DMS79 treated with DMSO at 0.1 percent for 48 hours (cell line): Measurements from ENCODE around the gene KRCC1.
"Not testable (repeated sequence)": the region's sequence is repeated elsewhere in the genome, so short reads cannot be mapped to it uniquely, and the experiment has no call there.

Experiments
- DNase-seq: peaks from one replicate; lab custom pipeline; 2025; lab: John Stamatoyannopoulos, UW

KRCC1 gene

DNA sequence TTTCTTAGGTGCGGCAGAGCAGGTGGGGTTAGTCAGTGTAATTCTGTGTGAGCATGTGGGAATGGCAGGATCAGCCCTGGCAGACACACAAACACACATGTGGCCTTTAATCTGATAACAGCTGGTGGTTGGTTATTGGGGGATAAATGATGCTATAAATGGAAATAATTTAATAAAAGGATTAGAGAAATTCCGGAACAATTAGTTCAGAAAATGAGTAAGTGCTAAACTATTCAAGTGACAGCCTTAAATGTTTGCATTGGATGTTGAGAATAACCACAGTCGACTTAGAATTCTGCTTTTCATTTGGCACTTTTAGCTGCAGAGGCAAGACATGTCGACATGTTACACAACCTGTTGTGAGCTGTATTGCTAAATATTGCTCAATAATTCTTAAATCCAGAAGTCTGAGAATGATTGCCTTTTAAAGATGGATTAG is 19.3 kb upstream of the KRCC1 start:
- no peak for DNase-seq

DNA sequence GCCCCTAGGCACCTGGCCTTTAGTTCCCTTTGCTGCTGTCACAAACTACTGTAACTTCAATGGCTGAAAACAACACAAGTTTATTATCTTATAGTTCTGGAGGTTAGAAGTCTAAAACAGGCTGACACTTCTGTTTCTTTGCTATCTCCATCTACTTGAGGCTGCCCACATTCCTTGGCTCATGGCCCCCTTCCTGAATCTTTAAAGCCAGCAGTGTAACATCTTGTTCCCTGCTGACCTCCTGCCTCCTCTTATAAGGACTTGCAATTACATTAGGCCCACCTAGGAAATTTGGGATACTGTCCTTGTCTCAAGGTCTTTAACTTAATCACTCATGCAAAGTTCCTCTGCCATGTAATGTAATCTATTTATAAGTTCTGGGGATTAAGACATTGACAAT is 18.6 kb upstream of the KRCC1 start:
- DNase-seq, result no peak

GRCh38 chr2:88071365-88071764 is 15.8 kb upstream of the KRCC1 start:
- DNase-seq, result no peak

GRCh38 chr2:88070055-88070454 is 14.5 kb upstream of the KRCC1 start:
- no peak for DNase-seq

GRCh38 chr2:88069117-88069516 is 13.5 kb upstream of the KRCC1 start:
- no peak for DNase-seq

GRCh38 chr2:88068044-88068443 is 12.5 kb upstream of the KRCC1 start:
- no peak for DNase-seq

- no peak for DNase-seq
Observed at GRCh38 chr2:88067598-88067997, 12.0 kb upstream of the KRCC1 start, which contains the start of gene SMYD1. TSS of gene SMYD1 (plus strand) at chr2:88067825. CDS start at chr2:88067865, 40 bp downstream.

- DNase-seq, result no peak
Observed at GRCh38 chr2:88067189-88067588, 11.6 kb upstream of the KRCC1 start.

DNA sequence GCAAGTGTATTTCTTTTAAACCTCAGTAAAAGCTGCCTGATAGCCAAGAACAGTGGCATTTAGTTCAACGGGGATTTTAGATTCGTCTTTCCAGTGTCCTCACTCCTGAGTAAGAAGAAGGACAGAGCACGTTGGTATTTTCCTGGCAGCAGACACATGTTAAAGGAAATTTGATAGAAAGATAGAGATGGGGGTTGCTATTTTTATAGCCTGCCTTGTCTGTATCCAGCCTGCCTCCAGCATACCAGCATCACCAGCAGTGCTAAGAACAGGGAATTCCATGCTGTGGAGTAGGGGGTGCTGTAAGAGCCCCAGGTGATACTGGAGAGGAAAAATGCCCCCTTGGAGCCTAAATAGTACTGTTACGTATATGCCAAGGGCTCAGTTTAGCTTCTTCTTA is 11.0 kb upstream of the KRCC1 start:
- DNase-seq, result no peak

DNA sequence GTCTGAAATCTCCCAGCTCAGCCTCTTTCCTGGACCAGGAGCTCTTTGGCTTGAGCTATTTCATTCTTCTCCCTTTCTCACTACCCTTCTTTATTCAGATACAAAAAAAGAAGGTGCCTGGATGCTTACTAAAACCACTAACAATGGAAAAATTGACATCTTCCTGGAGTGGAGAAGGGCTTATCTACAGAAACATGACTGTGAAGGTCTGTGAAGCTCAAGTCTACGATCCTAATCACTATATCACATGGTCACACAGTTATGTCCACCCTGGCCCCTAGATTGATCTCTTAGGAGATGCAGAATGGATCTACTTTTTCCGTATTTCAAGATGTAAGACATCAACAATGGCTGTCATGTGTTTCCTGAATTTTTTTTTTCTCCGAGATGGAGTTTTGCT is 5.7 kb upstream of the KRCC1 start:
- DNase-seq, result no peak

DNA sequence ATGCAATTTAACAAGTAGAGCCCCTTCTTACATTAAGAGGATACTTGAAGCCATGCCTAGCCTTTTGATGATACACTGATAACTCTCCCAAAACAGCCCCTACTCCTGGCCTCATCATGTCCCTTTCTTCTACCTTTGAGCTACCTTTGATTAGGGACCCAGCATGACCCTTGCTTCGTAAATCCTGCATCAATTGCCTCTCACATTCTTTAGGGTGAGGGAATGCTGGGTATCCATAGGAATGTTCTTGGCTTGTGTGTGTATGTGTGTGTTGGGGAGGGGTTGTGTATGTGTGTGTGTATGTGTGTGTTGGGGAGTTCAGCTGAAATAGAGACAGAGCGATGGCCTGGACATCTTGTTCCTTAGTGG is 5.3 kb upstream of the KRCC1 start:
- no peak for DNase-seq

GRCh38 chr2:88059979-88060906 is 4.7 kb upstream of the KRCC1 start:
- DNase-seq, result peak; percentile 65

DNA sequence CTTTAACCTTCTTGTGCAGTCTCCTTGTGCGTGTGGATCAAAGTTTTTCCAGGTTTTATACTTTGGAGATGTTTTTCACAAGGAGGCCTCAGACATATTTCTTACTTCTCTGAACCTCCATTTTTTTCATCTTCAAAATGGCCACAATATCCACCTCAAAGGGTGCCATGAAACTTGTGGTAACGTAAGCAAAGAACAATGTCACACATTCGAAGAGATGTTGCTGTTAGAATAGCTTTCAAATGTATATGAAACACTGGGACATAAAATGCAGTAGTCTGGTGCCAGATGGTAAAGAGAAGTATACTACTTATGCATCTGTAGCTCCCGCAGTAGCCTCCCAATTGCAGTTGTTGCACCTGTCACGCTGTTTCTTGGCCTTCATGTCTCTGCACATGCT is 2.6 kb upstream of the KRCC1 start:
- DNase-seq, result no peak

DNA sequence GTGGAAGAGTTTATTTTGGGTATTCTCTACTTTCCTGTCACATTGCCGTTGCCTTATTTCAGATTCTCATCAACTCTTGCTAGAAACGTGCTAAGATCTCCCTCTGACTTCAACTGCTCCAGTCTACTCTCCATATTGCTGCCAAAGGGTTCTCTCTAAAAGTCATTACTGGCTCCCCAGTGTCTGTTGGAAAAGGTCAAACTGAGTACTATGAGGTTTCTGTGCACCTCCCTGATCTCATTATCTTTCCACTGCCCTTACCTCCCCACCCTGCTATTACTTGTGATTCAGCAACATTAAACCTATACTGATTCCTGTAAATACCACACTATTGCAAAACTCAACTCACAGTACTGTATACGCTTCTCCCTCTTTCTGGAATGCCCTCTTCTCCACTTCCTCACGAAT is 1.9 kb upstream of the KRCC1 start:
- DNase-seq, result no peak

- DNase-seq, result peak; percentile 70
Observed at GRCh38 chr2:88054782-88055370, 707 bp downstream of the KRCC1 start.

GRCh38 chr2:88053934-88054781 is 1.4 kb downstream of the KRCC1 start:
- peak; percentile 23 for DNase-seq

DNA sequence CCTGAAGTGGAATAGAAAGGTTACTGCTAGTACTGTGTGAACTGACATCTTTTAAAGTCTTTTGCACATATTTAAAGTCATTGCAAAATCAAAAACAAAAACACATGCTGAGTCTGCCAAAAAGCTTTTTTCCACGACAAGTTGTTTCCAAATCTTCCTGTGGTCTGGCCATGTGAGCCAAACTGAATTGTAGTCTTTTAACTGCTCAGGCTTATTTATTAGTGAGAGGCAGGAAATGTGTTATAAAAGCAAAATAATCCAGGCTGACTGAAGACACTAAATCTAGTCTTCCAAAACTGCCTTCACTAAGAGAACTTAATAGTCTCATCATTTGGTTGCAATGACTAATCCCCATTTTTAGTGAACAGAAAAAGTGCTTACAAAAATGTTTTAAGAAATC is 2.3 kb downstream of the KRCC1 start:
- no peak for DNase-seq

- DNase-seq, result no peak
Observed at GRCh38 chr2:88051792-88052191, 3.8 kb downstream of the KRCC1 start.

DNA sequence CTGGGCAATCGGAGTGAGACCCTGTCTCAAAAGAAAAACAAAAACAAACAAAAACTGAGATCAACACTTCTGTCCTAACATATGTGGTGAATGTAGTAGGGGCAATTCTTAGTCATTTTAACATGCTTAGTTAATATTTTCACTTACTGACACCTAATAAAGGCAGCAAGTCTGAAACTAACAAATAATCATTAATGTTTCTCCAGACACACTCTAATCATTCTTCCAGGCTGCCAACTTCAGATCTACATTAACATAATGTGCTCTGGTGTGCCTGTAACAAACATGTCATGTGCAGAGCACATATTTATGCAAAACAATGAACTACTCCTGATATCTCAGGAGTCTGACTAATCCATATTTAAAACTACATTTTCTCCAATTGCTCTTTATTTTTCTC is 6.0 kb downstream of the KRCC1 start:
- DNase-seq, result no peak

- DNase-seq, result no peak
Observed at GRCh38 chr2:88048541-88048940, 7.0 kb downstream of the KRCC1 start.

GRCh38 chr2:88045561-88045960 is 10.0 kb downstream of the KRCC1 start:
- not testable (repeated sequence) for DNase-seq

DNA sequence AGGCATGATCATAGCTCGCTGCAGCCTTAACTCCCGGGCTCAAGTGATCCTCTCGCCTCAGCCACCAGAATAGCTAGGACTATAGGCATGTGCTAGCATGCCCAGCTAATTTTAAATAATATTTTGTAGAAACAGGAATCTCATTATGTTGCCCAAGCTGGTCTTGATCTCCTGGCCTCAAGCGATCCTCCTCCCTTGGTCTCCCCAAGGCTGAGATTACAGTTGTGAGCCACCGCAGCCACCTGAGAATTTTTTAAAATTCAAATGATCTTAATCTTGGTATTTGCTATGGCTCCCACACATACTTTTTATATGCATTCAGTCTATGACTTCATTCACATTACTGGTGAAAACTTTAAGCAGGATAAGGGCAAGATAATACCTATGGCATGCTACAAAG is 13.1 kb downstream of the KRCC1 start:
- DNase-seq, result no peak
